BLaER1 treated with 17β-estradiol and CSF1 and Interleukin-3, amounts not matched to agents 10 nM and 100 nM (cell line): ENCODE measurements around the gene GRM6.
A peak's percentile ranks its signal among the peaks of the same experiment; 100 is the strongest.

Source experiments
- H3K27ac ChIP-seq, 11 experiments: shearing (Covaris generic); formaldehyde crosslinking; 2 replicates each; pipeline ENCODE4 v1.8.1; 2022
- H3K27me3 ChIP-seq, 11 experiments: shearing (Covaris generic); formaldehyde crosslinking; 2 replicates each; pipeline ENCODE4 v1.8.1; 2022
- H3K36me3 ChIP-seq, 11 experiments: shearing (Covaris generic); formaldehyde crosslinking; 2 replicates each; pipeline ENCODE4 v1.8.1; 2022
- H3K4me1 ChIP-seq, 10 experiments: shearing (Covaris generic); formaldehyde crosslinking; 2 replicates each; pipeline ENCODE4 v1.8.1; 2022
- H3K4me2 ChIP-seq, 11 experiments: shearing (Covaris generic); formaldehyde crosslinking; 2 replicates each; pipeline ENCODE4 v1.8.1; 2022
- H3K4me3 ChIP-seq, 10 experiments: shearing (Covaris generic); formaldehyde crosslinking; 2 replicates each; pipeline ENCODE4 v1.8.1; 2022
- H3K9ac ChIP-seq, 11 experiments: shearing (Covaris generic); formaldehyde crosslinking; 2 replicates each; pipeline ENCODE4 v1.8.1; 2022
- H3K9me3 ChIP-seq, 11 experiments: shearing (Covaris generic); formaldehyde crosslinking; replicated peaks in 1 of 11; 2 replicates each; pipeline ENCODE4 v1.8.1; 2022
- H4K20me1 ChIP-seq, 11 experiments: shearing (Covaris generic); formaldehyde crosslinking; 2 replicates each; pipeline ENCODE4 v1.8.1; 2022
- Cebpa-rat ChIP-seq, 11 experiments: shearing (Covaris generic); IDR thresholded peaks; 2 replicates each; pipeline ENCODE4 v1.8.1; 2022

The GRM6 gene

GRCh38 chr5:178994580-178995340, at the start of gene GRM6:
GRM6 (minus strand) TSS chr5:178995320; CDS start chr5:178994944, 376 bp downstream.
- H3K9me3 ChIP-seq, result peaks cover 62 to 97% (median 90%) of the 10 kb centered on the region in 11 experiments
- no peak within 1 kb of the TSS for H3K27ac ChIP-seq
- H3K4me3 ChIP-seq, result no peak within 1 kb of the TSS
- H3K27me3 ChIP-seq, result no peaks in the 10 kb centered on the region
- no peaks in the 10 kb centered on the region for H3K4me1 ChIP-seq
- no peaks in the 10 kb centered on the region for H3K36me3 ChIP-seq
- TF ChIP-seq Cebpa-rat (IDR thresholded peaks at IDR 0.05), result no peak
- no peaks in the 10 kb centered on the region for H4K20me1 ChIP-seq
- H3K4me2 ChIP-seq, result no peak within 1 kb of the TSS
- no peak within 1 kb of the TSS for H3K9ac ChIP-seq

DNA sequence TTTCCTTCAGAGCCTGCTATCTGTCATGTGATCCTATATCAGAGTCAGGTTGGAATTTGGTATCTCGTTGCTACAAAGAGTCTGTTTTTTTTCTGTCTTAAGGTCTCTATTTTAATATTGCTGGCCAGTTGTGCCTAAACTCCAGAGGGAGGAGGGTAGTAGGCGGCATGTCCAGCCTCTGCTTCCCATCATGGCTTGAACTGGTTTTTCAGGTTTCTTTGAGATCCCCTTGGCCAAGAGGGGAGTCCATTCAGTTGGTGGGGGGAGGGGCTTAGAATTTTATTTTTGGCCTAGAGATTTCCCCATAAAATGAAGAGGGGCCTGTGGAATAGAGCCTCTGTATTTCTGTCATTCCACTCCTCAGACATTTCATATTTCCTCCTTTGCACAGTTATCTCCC, 49.6 kb upstream of the GRM6 start:
- H3K9me3 ChIP-seq, result peaks cover 87 to 97% (median 92%) of the 10 kb centered on the region in 11 experiments
- H3K4me1 ChIP-seq, result no peaks in the 10 kb centered on the region
- H4K20me1 ChIP-seq, result no peaks in the 10 kb centered on the region
- no peaks in the 10 kb centered on the region for H3K36me3 ChIP-seq
- H3K27ac ChIP-seq, result no peak overlapping the region
- TF ChIP-seq Cebpa-rat (IDR thresholded peaks at IDR 0.05), result no peak
- H3K9ac ChIP-seq, result no peak overlapping the region
- H3K4me3 ChIP-seq, result no peak overlapping the region
- no peak overlapping the region for H3K4me2 ChIP-seq
- H3K27me3 ChIP-seq, result no peaks in the 10 kb centered on the region

- Histone ChIP-seq H3K27me3 (no peaks in the 10 kb centered on the region), H3K36me3 (peaks cover 71 to 91% (median 79%) of the 10 kb centered on the region in 11 experiments), H3K9me3 (peaks cover 100% of the 10 kb centered on the region in 11 experiments), H3K9ac (no peak overlapping the region), H3K27ac (no peak overlapping the region), H3K4me1 (no peaks in the 10 kb centered on the region), H3K4me3 (peak overlapping the region; percentile 15 to 57 (median 34); a peak in 16 of 20 replicates), H3K4me2 (no peak overlapping the region), H4K20me1 (no peaks in the 10 kb centered on the region)
- no peak for TF ChIP-seq Cebpa-rat (IDR thresholded peaks at IDR 0.05)
Measured at GRCh38 chr5:179033004-179033580, 38.0 kb upstream of the GRM6 start.

GRCh38 chr5:179023528-179024189, 28.5 kb upstream of the GRM6 start, which contains the start of gene ZNF879:
ZNF879 (plus strand) TSS chr5:179023804; CDS start chr5:179025005, 1,201 bp downstream.
- Histone ChIP-seq H3K9ac (peak within 1 kb of the TSS; percentile 79 to 92 (median 87)), H3K36me3 (peaks cover 36 to 40% (median 38%) of the 10 kb centered on the region in 11 experiments), H3K27me3 (no peaks in the 10 kb centered on the region), H3K4me1 (peaks cover 7 to 16% (median 11%) of the 10 kb centered on the region in 10 experiments; a peak in 19 of 20 replicates), H3K4me3 (peak within 1 kb of the TSS; percentile 72 to 90 (median 83)), H3K9me3 (peaks cover 67 to 88% (median 78%) of the 10 kb centered on the region in 11 experiments), H3K4me2 (peak within 1 kb of the TSS; percentile 74 to 91 (median 86)), H3K27ac (peak within 1 kb of the TSS; percentile 74 to 89 (median 85)), H4K20me1 (no peaks in the 10 kb centered on the region)
- no peak for TF ChIP-seq Cebpa-rat (IDR thresholded peaks at IDR 0.05)

DNA sequence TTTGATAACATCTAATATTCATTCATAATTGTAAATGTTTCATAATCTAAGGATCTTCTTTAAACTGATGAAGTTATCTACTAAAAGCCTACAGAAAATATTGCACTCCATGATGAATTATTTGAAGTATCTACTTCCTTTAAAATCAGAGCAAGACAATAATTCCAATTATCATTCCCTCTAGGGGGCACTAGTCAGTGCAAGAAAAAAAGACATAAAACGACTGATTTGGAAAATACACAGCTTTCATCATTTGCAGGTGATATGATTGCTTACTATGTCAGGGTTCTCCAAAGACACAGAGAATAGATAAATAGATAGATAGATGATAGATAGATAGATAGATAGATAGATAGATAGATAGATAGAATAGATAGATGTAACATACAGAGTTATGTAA, 13.5 kb upstream of the GRM6 start:
- Histone ChIP-seq H3K4me2 (no peak overlapping the region), H3K9me3 (peaks cover 63 to 90% (median 76%) of the 10 kb centered on the region in 11 experiments), H3K4me1 (no peaks in the 10 kb centered on the region), H3K9ac (no peak overlapping the region), H3K27ac (no peak overlapping the region), H4K20me1 (no peaks in the 10 kb centered on the region), H3K36me3 (no peaks in the 10 kb centered on the region; a peak in 1 of 22 replicates), H3K4me3 (no peak overlapping the region), H3K27me3 (no peaks in the 10 kb centered on the region)
- TF ChIP-seq Cebpa-rat (IDR thresholded peaks at IDR 0.05), result no peak

GRCh38 chr5:179006564-179006963, 11.4 kb upstream of the GRM6 start:
- Histone ChIP-seq H3K27me3 (no peaks in the 10 kb centered on the region), H4K20me1 (no peaks in the 10 kb centered on the region), H3K4me1 (no peaks in the 10 kb centered on the region), H3K9me3 (peaks cover 48 to 90% (median 75%) of the 10 kb centered on the region in 11 experiments), H3K36me3 (no peaks in the 10 kb centered on the region), H3K4me3 (no peak overlapping the region), H3K9ac (no peak overlapping the region), H3K27ac (no peak overlapping the region), H3K4me2 (no peak overlapping the region)
- no peak for TF ChIP-seq Cebpa-rat (IDR thresholded peaks at IDR 0.05)

DNA sequence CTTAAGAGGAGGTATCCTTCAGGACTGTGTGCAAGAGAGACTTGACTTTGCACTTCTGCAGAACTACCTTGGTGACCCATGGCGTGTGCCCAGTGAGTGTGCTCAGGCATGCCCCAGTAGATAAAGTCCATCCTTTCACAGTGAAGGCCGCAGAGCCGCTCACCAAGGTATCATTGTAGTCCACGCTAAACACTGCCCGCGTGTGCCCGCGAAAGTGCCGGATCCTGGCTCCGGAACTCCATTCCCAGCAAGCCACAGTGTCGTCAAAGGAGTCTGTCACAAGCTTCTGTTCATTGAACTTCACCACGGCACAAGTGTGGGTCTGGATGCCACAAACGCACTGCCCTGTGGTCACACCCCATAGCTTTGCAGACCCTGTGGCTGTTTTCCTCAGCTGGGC, 3.3 kb upstream of the GRM6 start:
- H3K9me3 ChIP-seq, result peaks cover 74 to 97% (median 80%) of the 10 kb centered on the region in 11 experiments
- H3K9ac ChIP-seq, result no peak overlapping the region
- no peak overlapping the region for H3K4me3 ChIP-seq
- no peaks in the 10 kb centered on the region for H3K36me3 ChIP-seq
- H4K20me1 ChIP-seq, result no peaks in the 10 kb centered on the region
- H3K4me2 ChIP-seq, result no peak overlapping the region
- H3K4me1 ChIP-seq, result no peaks in the 10 kb centered on the region
- H3K27ac ChIP-seq, result no peak overlapping the region
- H3K27me3 ChIP-seq, result no peaks in the 10 kb centered on the region
- no peak for TF ChIP-seq Cebpa-rat (IDR thresholded peaks at IDR 0.05)

DNA sequence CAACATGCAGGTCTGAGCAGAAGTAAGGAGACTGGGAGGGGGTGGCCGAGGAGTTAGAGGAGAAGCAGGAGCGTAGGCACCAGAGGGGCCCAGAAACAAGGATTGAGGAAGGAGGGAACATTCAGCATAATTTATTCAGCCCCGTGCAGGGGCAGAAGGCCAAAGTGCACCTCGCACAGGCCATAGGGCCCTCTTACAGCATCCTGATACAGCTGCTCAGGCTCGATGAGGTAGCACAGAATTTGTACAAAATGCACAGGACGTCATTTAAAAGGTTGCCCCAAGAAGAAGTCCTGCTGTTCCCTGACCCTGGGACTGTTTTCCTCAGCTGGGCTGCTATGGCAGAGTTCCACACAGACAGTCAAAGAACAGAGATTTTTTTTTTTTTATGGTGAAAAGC, 2.1 kb upstream of the GRM6 start:
- Histone ChIP-seq H3K4me2 (no peak overlapping the region), H3K27ac (no peak overlapping the region), H3K9me3 (peaks cover 69 to 97% (median 91%) of the 10 kb centered on the region in 11 experiments), H4K20me1 (no peaks in the 10 kb centered on the region), H3K9ac (no peak overlapping the region), H3K36me3 (no peaks in the 10 kb centered on the region), H3K4me3 (no peak overlapping the region), H3K4me1 (no peaks in the 10 kb centered on the region), H3K27me3 (no peaks in the 10 kb centered on the region)
- TF ChIP-seq Cebpa-rat (IDR thresholded peaks at IDR 0.05), result no peak

GRCh38 chr5:178996156-178996555, 1.0 kb upstream of the GRM6 start:
- H3K4me1 ChIP-seq, result no peaks in the 10 kb centered on the region
- H3K9ac ChIP-seq, result no peak overlapping the region
- no peaks in the 10 kb centered on the region for H3K36me3 ChIP-seq
- no peak overlapping the region for H3K4me2 ChIP-seq
- H3K27me3 ChIP-seq, result no peaks in the 10 kb centered on the region
- no peak overlapping the region for H3K27ac ChIP-seq
- no peak for TF ChIP-seq Cebpa-rat (IDR thresholded peaks at IDR 0.05)
- peaks cover 63 to 97% (median 90%) of the 10 kb centered on the region in 11 experiments for H3K9me3 ChIP-seq
- no peaks in the 10 kb centered on the region for H4K20me1 ChIP-seq
- no peak overlapping the region for H3K4me3 ChIP-seq
